ENCODE data around the gene FOXJ3.

GRCh38 chr1:42323551-42323950 is 11.5 kb downstream of the FOXJ3 start:
- TF ChIP-seq CTCF (IDR thresholded peaks at IDR 0.05 in 4 of 5, conservative IDR thresholded peaks at IDR 0.05 in 1 of 5) (no peak), POLR2A (IDR thresholded peaks at IDR 0.05) (no peak)
